HEK293 (cell line): ENCODE results near the gene B4GALT6.

Experiments
- BCL11B ChIP-seq: fragments of 450-650 bp; formaldehyde crosslinking; IDR thresholded peaks from 2 replicates; pipeline ENCODE4 v1.5.1; 2016; ENCODE audit warnings: low read depth, missing biosample characterization, missing genetic modification characterization
- EGR2 ChIP-seq: fragments of 450-650 bp; formaldehyde crosslinking; IDR thresholded peaks from 2 replicates; pipeline ENCODE4 v1.5.1; 2016; ENCODE audit warnings: low read depth, missing biosample characterization, missing genetic modification characterization
- FEZF1 ChIP-seq: fragments of 450-650 bp; formaldehyde crosslinking; IDR thresholded peaks from 2 replicates; pipeline ENCODE4 v1.5.1; 2016; ENCODE audit warnings: missing biosample characterization, missing genetic modification characterization
- GFI1B ChIP-seq: fragments of 450-650 bp; formaldehyde crosslinking; IDR thresholded peaks from 2 replicates; pipeline ENCODE4 v1.5.1; 2016; ENCODE audit warnings: missing biosample characterization, missing genetic modification characterization
- KLF9 ChIP-seq: fragments of 450-650 bp; formaldehyde crosslinking; IDR thresholded peaks from 2 replicates; pipeline ENCODE4 v1.5.1; 2016; ENCODE audit warnings: missing biosample characterization, missing genetic modification characterization, low read depth
- PBX3 ChIP-seq: sonication (generic); formaldehyde crosslinking; IDR thresholded peaks from 2 replicates; pipeline ENCODE4 v1.8.1; 2022; ENCODE audit warnings: mild to moderate bottlenecking, moderate library complexity, missing genetic modification reagents
- TRIM28 ChIP-seq: IDR thresholded peaks from 2 replicates; pipeline ENCODE4 v1.6.1; 2011; ENCODE audit warnings: low read length, control low read depth, borderline replicate concordance
- YY2 ChIP-seq: fragments of 450-650 bp; formaldehyde crosslinking; IDR thresholded peaks from 2 replicates; pipeline ENCODE4 v1.5.1; 2016; ENCODE audit warnings: missing biosample characterization, missing genetic modification characterization
- ZBTB17 ChIP-seq: fragments of 450-650 bp; formaldehyde crosslinking; IDR thresholded peaks from 2 replicates; pipeline ENCODE4 v1.5.1; 2016; ENCODE audit warnings: missing biosample characterization, missing genetic modification characterization
- ZEB2 ChIP-seq: fragments of 450-650 bp; formaldehyde crosslinking; IDR thresholded peaks from 2 replicates; pipeline ENCODE4 v1.5.1; 2016; ENCODE audit warnings: missing biosample characterization, missing genetic modification characterization
- ZFHX2 ChIP-seq: fragments of 450-650 bp; formaldehyde crosslinking; conservative IDR thresholded peaks from 2 replicates; pipeline ENCODE4 v1.5.1; 2016; ENCODE audit warnings: missing biosample characterization, missing genetic modification characterization
- ZNF223 ChIP-seq: fragments of 450-650 bp; formaldehyde crosslinking; IDR thresholded peaks from 2 replicates; pipeline ENCODE4 v1.5.1; 2016; ENCODE audit warnings: missing biosample characterization, missing genetic modification characterization
- ZNF24 ChIP-seq: fragments of 450-650 bp; formaldehyde crosslinking; IDR thresholded peaks from 2 replicates; pipeline ENCODE4 v1.5.1; 2016; ENCODE audit warnings: missing biosample characterization, missing genetic modification characterization
- ZNF37A ChIP-seq: fragments of 450-650 bp; IDR thresholded peaks from 2 replicates; pipeline ENCODE4 v1.5.1; 2018; ENCODE audit warnings: missing biosample characterization, missing genetic modification characterization
- ZNF398 ChIP-seq: fragments of 450-650 bp; formaldehyde crosslinking; IDR thresholded peaks from 2 replicates; pipeline ENCODE4 v1.5.1; 2017; ENCODE audit warnings: missing biosample characterization, missing genetic modification characterization
- ZNF48 ChIP-seq: fragments of 450-650 bp; formaldehyde crosslinking; IDR thresholded peaks from 2 replicates; pipeline ENCODE4 v1.5.1; 2016; ENCODE audit warnings: missing biosample characterization, missing genetic modification characterization
- ZNF510 ChIP-seq: fragments of 450-650 bp; formaldehyde crosslinking; IDR thresholded peaks from 2 replicates; pipeline ENCODE4 v1.5.1; 2018; ENCODE audit warnings: mild to moderate bottlenecking, missing genetic modification characterization, missing biosample characterization; ENCODE audit not compliant: insufficient replicate concordance
- ZNF555 ChIP-seq: fragments of 450-650 bp; formaldehyde crosslinking; conservative IDR thresholded peaks from 2 replicates; pipeline ENCODE4 v1.5.1; 2017; ENCODE audit warnings: missing biosample characterization, mild to moderate bottlenecking, missing genetic modification characterization, inconsistent platforms
- ZNF585B ChIP-seq: fragments of 450-650 bp; formaldehyde crosslinking; IDR thresholded peaks from 2 replicates; pipeline ENCODE4 v1.5.1; 2016; ENCODE audit warnings: missing biosample characterization, missing genetic modification characterization
- ZNF623 ChIP-seq: fragments of 450-650 bp; formaldehyde crosslinking; IDR thresholded peaks from 2 replicates; pipeline ENCODE4 v1.5.1; 2016; ENCODE audit warnings: missing biosample characterization, missing genetic modification characterization
- ZNF692 ChIP-seq: fragments of 450-650 bp; formaldehyde crosslinking; IDR thresholded peaks from 2 replicates; pipeline ENCODE4 v1.5.1; 2016; ENCODE audit warnings: missing biosample characterization, missing genetic modification characterization
- ZNF747 ChIP-seq: fragments of 450-650 bp; formaldehyde crosslinking; IDR thresholded peaks from 2 replicates; pipeline ENCODE4 v1.5.1; 2016; ENCODE audit warnings: missing biosample characterization, missing genetic modification characterization
- ZNF768 ChIP-seq: fragments of 450-650 bp; formaldehyde crosslinking; IDR thresholded peaks from 2 replicates; pipeline ENCODE4 v1.5.1; 2018; ENCODE audit warnings: missing biosample characterization, mild to moderate bottlenecking, missing genetic modification characterization
- ZNF776 ChIP-seq: fragments of 450-650 bp; formaldehyde crosslinking; IDR thresholded peaks from 2 replicates; pipeline ENCODE4 v1.5.0; 2017; ENCODE audit warnings: missing biosample characterization, missing genetic modification characterization, borderline replicate concordance
- TF ChIP-seq, protein P1 (sequence below): fragments of 450-650 bp; formaldehyde crosslinking; IDR thresholded peaks from 2 replicates; pipeline ENCODE4 v1.5.1; 2016; ENCODE audit warnings: missing biosample characterization, missing genetic modification characterization
- TF ChIP-seq, protein P2 (sequence below): fragments of 450-650 bp; formaldehyde crosslinking; IDR thresholded peaks from 2 replicates; pipeline ENCODE4 v1.5.1; 2016; ENCODE audit warnings: missing biosample characterization, missing genetic modification characterization, borderline replicate concordance
- TF ChIP-seq, protein P3 (sequence below): fragments of 450-650 bp; formaldehyde crosslinking; optimal IDR thresholded peaks from 2 replicates; pipeline ENCODE3; 2016; ENCODE audit warnings: missing biosample characterization, mild to moderate bottlenecking, missing genetic modification characterization

B4GALT6 gene

DNA sequence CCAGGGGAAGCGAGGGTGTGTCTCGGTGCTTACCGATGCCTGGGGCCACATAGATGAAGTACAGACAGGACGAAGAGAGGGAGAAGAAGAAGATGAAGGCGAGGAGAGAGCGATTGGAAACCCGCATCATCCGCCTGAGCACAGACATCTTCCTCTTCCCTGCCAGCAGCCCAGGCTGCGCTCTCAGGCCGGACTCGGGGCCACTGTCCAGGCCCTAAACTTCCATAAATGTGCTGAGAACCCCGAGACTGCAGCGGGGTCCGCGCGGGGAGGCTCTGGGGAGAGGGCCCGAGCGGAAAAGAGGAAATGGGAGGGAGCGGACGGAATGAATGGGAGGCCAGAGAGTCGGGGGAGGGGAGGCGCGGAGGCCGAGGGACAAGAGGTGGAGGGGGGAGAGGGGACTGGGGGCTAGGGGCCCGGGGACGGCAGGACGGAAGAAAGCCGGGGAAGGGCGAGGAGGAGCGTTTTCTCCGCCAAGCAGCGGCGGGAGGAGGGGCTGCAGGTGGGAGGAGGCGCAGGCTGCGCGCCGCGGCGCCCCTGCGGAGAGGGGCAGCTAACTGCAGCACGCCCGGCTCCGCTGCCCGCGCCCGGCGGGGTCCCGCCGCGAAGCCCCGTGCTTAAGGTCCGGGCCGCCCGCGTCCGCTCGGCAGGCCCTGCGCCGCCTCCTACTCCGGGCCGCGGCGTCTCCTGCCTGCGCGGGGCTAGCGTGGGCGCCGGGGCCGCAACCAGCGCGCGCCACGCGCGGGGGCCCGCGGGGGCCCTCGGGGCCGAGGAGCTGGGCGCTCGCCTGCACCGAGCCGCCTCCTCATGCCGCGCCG, at the start of gene B4GALT6 (continued):
- TF ChIP-seq ZNF398: peak; percentile 89
- TF ChIP-seq ZNF48 (tag by site-specific recombination): no peak
- no peak for TF ChIP-seq TRIM28
- TF ChIP-seq EGR2 (tag by site-specific recombination): no peak
- no peak for TF ChIP-seq ZNF776 (tag by site-specific recombination)
- no peak for TF ChIP-seq ZNF24 (tag by site-specific recombination)
- no peak for TF ChIP-seq ZNF623 (tag by site-specific recombination)
- no peak for TF ChIP-seq ZNF585B
- TF ChIP-seq ZNF555 (tag by site-specific recombination): no peak
- TF ChIP-seq GFI1B (tag by site-specific recombination): no peak
- TF ChIP-seq ZNF747 (tag by site-specific recombination): no peak
- no peak for TF ChIP-seq ZNF692
- TF ChIP-seq, protein P1, sequence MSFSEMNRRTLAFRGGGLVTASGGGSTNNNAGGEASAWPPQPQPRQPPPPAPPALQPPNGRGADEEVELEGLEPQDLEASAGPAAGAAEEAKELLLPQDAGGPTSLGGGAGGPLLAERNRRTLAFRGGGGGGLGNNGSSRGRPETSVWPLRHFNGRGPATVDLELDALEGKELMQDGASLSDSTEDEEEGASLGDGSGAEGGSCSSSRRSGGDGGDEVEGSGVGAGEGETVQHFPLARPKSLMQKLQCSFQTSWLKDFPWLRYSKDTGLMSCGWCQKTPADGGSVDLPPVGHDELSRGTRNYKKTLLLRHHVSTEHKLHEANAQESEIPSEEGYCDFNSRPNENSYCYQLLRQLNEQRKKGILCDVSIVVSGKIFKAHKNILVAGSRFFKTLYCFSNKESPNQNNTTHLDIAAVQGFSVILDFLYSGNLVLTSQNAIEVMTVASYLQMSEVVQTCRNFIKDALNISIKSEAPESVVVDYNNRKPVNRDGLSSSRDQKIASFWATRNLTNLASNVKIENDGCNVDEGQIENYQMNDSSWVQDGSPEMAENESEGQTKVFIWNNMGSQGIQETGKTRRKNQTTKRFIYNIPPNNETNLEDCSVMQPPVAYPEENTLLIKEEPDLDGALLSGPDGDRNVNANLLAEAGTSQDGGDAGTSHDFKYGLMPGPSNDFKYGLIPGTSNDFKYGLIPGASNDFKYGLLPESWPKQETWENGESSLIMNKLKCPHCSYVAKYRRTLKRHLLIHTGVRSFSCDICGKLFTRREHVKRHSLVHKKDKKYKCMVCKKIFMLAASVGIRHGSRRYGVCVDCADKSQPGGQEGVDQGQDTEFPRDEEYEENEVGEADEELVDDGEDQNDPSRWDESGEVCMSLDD: peak; percentile 59; the same call in 1 of the 2 replicates
- TF ChIP-seq ZEB2: 0 out of 2 replicates have a peak, but pooled peaks have one; percentile 11
- peak; percentile 72 for TF ChIP-seq KLF9 (tag by site-specific recombination)
- peak; percentile 91 for TF ChIP-seq ZBTB17 (tag by site-specific recombination)
- TF ChIP-seq, protein P2, sequence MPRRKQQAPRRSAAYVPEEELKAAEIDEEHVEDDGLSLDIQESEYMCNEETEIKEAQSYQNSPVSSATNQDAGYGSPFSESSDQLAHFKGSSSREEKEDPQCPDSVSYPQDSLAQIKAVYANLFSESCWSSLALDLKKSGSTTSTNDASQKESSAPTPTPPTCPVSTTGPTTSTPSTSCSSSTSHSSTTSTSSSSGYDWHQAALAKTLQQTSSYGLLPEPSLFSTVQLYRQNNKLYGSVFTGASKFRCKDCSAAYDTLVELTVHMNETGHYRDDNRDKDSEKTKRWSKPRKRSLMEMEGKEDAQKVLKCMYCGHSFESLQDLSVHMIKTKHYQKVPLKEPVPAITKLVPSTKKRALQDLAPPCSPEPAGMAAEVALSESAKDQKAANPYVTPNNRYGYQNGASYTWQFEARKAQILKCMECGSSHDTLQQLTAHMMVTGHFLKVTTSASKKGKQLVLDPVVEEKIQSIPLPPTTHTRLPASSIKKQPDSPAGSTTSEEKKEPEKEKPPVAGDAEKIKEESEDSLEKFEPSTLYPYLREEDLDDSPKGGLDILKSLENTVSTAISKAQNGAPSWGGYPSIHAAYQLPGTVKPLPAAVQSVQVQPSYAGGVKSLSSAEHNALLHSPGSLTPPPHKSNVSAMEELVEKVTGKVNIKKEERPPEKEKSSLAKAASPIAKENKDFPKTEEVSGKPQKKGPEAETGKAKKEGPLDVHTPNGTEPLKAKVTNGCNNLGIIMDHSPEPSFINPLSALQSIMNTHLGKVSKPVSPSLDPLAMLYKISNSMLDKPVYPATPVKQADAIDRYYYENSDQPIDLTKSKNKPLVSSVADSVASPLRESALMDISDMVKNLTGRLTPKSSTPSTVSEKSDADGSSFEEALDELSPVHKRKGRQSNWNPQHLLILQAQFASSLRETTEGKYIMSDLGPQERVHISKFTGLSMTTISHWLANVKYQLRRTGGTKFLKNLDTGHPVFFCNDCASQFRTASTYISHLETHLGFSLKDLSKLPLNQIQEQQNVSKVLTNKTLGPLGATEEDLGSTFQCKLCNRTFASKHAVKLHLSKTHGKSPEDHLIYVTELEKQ (tag by site-specific recombination): no peak
- TF ChIP-seq PBX3 (CRISPR knock-in tag): no peak
- TF ChIP-seq FEZF1 (tag by site-specific recombination): no peak
- TF ChIP-seq ZNF510 (tag by site-specific recombination): no peak
- no peak for TF ChIP-seq ZNF37A
- no peak for TF ChIP-seq YY2 (tag by site-specific recombination)
- no peak for TF ChIP-seq ZNF768 (tag by site-specific recombination)
- no peak for TF ChIP-seq ZNF223
- TF ChIP-seq ZFHX2: no peak
- TF ChIP-seq BCL11B (tag by site-specific recombination): no peak
- TF ChIP-seq, protein P3, sequence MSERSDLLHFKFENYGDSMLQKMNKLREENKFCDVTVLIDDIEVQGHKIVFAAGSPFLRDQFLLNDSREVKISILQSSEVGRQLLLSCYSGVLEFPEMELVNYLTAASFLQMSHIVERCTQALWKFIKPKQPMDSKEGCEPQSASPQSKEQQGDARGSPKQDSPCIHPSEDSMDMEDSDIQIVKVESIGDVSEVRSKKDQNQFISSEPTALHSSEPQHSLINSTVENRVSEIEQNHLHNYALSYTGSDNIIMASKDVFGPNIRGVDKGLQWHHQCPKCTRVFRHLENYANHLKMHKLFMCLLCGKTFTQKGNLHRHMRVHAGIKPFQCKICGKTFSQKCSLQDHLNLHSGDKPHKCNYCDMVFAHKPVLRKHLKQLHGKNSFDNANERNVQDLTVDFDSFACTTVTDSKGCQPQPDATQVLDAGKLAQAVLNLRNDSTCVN: peak; percentile 25
